HepG2 (cell line): ENCODE measurements around the gene YIPF5.

Source experiments
- CHD2 ChIP-seq: IDR thresholded peaks from 2 replicates; pipeline ENCODE4 v1.6.1; 2011; ENCODE audit warnings: low read depth, low read length, improper control_type of control experiment
- DR1 ChIP-seq: sonication (generic); formaldehyde crosslinking; IDR thresholded peaks from 2 replicates; pipeline ENCODE4 v1.8.0; 2021; ENCODE audit warnings: mild to moderate bottlenecking, missing genetic modification reagents, inconsistent platforms
- ETV6 ChIP-seq: sonication (generic); formaldehyde crosslinking; conservative IDR thresholded peaks from 2 replicates; pipeline ENCODE4 v1.4.0; 2020; ENCODE audit warnings: missing genetic modification reagents
- GABPA ChIP-seq, 2 experiments: IDR thresholded peaks; 2 replicates each; pipeline ENCODE4 v1.6.1; 2011 to 2016; ENCODE audit warnings: low read depth in 2 of 2, low read length in 1 of 2, missing biosample characterization in 1 of 2, missing genetic modification characterization in 1 of 2
- JUN ChIP-seq: sonication (generic); formaldehyde crosslinking; IDR thresholded peaks from 2 replicates; pipeline ENCODE4 v1.4.0; 2020; ENCODE audit warnings: mild to moderate bottlenecking, missing genetic modification reagents
- NFE2L1 ChIP-seq: sonication (generic); formaldehyde crosslinking; IDR thresholded peaks from 2 replicates; pipeline ENCODE4 v1.4.0; 2020; ENCODE audit warnings: missing genetic modification reagents, mild to moderate bottlenecking, borderline replicate concordance
- TAF1 ChIP-seq: sonication (generic); formaldehyde crosslinking; IDR thresholded peaks from 2 replicates; pipeline ENCODE4 v1.4.0; 2020; ENCODE audit warnings: missing genetic modification reagents
- ZNF274 ChIP-seq: sonication (generic); formaldehyde crosslinking; IDR thresholded peaks from 2 replicates; pipeline ENCODE4 v1.5.1; 2020; ENCODE audit warnings: mild to moderate bottlenecking, missing genetic modification reagents
- ZNF350 ChIP-seq: sonication (generic); formaldehyde crosslinking; IDR thresholded peaks from 2 replicates; pipeline ENCODE4 v1.4.0; 2020; ENCODE audit warnings: mild to moderate bottlenecking, low read depth, missing genetic modification reagents, borderline replicate concordance
- ZNF816 ChIP-seq: sonication (generic); formaldehyde crosslinking; IDR thresholded peaks from 2 replicates; pipeline ENCODE4 v1.8.0; 2022; ENCODE audit warnings: missing genetic modification reagents, mild to moderate bottlenecking, borderline replicate concordance
- TF ChIP-seq, protein P1 (sequence below): sonication (generic); formaldehyde crosslinking; IDR thresholded peaks from 2 replicates; pipeline ENCODE4 v1.4.0; 2020; ENCODE audit warnings: mild to moderate bottlenecking, missing genetic modification reagents
- TF ChIP-seq, protein P2 (sequence below), 2 experiments: IDR thresholded peaks; 2 replicates each; pipeline ENCODE4 v1.6.1; 2011 to 2012; ENCODE audit warnings: low read length in 2 of 2, borderline replicate concordance in 1 of 2, low read depth in 1 of 2, mild to moderate bottlenecking in 1 of 2, moderate library complexity in 1 of 2
- TF ChIP-seq, protein P3 (sequence below): sonication (generic); formaldehyde crosslinking; IDR thresholded peaks from 2 replicates; pipeline ENCODE4 v1.5.0; 2020; ENCODE audit warnings: mild to moderate bottlenecking, missing genetic modification reagents, moderate library complexity
- TF ChIP-seq, protein P4 (sequence below): sonication (generic); formaldehyde crosslinking; IDR thresholded peaks from 2 replicates; pipeline ENCODE4 v1.4.0; 2020; ENCODE audit warnings: mild to moderate bottlenecking, missing genetic modification reagents

DNA sequence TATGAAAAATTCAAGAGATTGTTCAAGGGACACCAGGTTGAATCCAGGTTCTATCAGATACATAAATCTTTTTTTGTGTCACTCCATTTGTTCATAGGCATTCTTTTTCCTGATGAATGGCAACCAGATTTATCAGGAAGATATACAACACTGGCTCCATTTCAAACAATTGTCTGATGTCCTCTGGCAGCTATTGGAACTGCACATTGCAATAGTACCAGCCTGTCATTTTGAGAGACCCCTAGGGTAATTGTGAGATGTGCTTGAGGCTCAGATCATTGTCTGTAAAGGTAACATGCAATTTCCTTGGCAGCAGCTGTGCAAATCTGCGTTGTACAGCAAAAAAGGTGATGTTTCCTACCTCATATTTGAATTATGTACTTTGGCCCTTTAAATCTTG is 26.2 kb upstream of the YIPF5 start:
- TF ChIP-seq, protein P1, sequence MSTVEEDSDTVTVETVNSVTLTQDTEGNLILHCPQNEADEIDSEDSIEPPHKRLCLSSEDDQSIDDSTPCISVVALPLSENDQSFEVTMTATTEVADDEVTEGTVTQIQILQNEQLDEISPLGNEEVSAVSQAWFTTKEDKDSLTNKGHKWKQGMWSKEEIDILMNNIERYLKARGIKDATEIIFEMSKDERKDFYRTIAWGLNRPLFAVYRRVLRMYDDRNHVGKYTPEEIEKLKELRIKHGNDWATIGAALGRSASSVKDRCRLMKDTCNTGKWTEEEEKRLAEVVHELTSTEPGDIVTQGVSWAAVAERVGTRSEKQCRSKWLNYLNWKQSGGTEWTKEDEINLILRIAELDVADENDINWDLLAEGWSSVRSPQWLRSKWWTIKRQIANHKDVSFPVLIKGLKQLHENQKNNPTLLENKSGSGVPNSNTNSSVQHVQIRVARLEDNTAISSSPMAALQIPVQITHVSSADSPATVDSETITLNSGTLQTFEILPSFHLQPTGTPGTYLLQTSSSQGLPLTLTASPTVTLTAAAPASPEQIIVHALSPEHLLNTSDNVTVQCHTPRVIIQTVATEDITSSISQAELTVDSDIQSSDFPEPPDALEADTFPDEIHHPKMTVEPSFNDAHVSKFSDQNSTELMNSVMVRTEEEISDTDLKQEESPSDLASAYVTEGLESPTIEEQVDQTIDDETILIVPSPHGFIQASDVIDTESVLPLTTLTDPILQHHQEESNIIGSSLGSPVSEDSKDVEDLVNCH (CRISPR knock-in tag), result no peak
- TF ChIP-seq ZNF274 (CRISPR knock-in tag) (no peak), CHD2 (no peak), JUN (CRISPR knock-in tag) (no peak), TAF1 (no peak), DR1 (CRISPR knock-in tag) (no peak), ETV6 (CRISPR knock-in tag) (no peak), ZNF816 (CRISPR knock-in tag) (no peak), GABPA (IDR thresholded peaks at IDR 0.05; ENCODE audit: low read depth, low read length) (no peak), GABPA (CRISPR knock-in tag; IDR thresholded peaks at IDR 0.05; ENCODE audit: low read depth) (no peak), ZNF350 (no peak), NFE2L1 (CRISPR knock-in tag) (no peak)
- TF ChIP-seq, protein P2, sequence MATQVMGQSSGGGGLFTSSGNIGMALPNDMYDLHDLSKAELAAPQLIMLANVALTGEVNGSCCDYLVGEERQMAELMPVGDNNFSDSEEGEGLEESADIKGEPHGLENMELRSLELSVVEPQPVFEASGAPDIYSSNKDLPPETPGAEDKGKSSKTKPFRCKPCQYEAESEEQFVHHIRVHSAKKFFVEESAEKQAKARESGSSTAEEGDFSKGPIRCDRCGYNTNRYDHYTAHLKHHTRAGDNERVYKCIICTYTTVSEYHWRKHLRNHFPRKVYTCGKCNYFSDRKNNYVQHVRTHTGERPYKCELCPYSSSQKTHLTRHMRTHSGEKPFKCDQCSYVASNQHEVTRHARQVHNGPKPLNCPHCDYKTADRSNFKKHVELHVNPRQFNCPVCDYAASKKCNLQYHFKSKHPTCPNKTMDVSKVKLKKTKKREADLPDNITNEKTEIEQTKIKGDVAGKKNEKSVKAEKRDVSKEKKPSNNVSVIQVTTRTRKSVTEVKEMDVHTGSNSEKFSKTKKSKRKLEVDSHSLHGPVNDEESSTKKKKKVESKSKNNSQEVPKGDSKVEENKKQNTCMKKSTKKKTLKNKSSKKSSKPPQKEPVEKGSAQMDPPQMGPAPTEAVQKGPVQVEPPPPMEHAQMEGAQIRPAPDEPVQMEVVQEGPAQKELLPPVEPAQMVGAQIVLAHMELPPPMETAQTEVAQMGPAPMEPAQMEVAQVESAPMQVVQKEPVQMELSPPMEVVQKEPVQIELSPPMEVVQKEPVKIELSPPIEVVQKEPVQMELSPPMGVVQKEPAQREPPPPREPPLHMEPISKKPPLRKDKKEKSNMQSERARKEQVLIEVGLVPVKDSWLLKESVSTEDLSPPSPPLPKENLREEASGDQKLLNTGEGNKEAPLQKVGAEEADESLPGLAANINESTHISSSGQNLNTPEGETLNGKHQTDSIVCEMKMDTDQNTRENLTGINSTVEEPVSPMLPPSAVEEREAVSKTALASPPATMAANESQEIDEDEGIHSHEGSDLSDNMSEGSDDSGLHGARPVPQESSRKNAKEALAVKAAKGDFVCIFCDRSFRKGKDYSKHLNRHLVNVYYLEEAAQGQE (IDR thresholded peaks at IDR 0.05; ENCODE audit: borderline replicate concordance in 1 of 2, low read depth in 1 of 2, low read length in 2 of 2), result no peak
- TF ChIP-seq, protein P3, sequence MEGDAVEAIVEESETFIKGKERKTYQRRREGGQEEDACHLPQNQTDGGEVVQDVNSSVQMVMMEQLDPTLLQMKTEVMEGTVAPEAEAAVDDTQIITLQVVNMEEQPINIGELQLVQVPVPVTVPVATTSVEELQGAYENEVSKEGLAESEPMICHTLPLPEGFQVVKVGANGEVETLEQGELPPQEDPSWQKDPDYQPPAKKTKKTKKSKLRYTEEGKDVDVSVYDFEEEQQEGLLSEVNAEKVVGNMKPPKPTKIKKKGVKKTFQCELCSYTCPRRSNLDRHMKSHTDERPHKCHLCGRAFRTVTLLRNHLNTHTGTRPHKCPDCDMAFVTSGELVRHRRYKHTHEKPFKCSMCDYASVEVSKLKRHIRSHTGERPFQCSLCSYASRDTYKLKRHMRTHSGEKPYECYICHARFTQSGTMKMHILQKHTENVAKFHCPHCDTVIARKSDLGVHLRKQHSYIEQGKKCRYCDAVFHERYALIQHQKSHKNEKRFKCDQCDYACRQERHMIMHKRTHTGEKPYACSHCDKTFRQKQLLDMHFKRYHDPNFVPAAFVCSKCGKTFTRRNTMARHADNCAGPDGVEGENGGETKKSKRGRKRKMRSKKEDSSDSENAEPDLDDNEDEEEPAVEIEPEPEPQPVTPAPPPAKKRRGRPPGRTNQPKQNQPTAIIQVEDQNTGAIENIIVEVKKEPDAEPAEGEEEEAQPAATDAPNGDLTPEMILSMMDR (CRISPR knock-in tag), result no peak
- TF ChIP-seq, protein P4, sequence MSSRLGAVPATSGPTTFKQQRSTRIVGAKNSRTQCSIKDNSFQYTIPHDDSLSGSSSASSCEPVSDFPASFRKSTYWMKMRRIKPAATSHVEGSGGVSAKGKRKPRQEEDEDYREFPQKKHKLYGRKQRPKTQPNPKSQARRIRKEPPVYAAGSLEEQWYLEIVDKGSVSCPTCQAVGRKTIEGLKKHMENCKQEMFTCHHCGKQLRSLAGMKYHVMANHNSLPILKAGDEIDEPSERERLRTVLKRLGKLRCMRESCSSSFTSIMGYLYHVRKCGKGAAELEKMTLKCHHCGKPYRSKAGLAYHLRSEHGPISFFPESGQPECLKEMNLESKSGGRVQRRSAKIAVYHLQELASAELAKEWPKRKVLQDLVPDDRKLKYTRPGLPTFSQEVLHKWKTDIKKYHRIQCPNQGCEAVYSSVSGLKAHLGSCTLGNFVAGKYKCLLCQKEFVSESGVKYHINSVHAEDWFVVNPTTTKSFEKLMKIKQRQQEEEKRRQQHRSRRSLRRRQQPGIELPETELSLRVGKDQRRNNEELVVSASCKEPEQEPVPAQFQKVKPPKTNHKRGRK (CRISPR knock-in tag), result no peak
